NCI-H446 (cell line): ENCODE results near the gene ALS2CL.
A peak's percentile ranks its signal among the peaks of the same experiment; 100 is the strongest.

ENCODE experiments used
- DNase-seq, 2 experiments: peaks; one replicate each; lab custom pipeline; 2025; lab: John Stamatoyannopoulos, UW

ALS2CL gene

GRCh38 chr3:46632792-46633191 lies 60.7 kb downstream of the ALS2CL start:
- no peak for DNase-seq

GRCh38 chr3:46629551-46630517 lies 63.6 kb downstream of the ALS2CL start:
- peak in 1 of 2 experiments; percentile 13 for DNase-seq

- no peak for DNase-seq
Measured at GRCh38 chr3:46628901-46629369, 64.5 kb downstream of the ALS2CL start.

- DNase-seq: no peak
Measured at GRCh38 chr3:46627078-46627477, 66.4 kb downstream of the ALS2CL start.

- no peak for DNase-seq
Measured at GRCh38 chr3:46626039-46626438, 67.4 kb downstream of the ALS2CL start.

- DNase-seq: no peak
Measured at GRCh38 chr3:46624975-46625490, 68.4 kb downstream of the ALS2CL start.

GRCh38 chr3:46624533-46624932 lies 68.9 kb downstream of the ALS2CL start:
- no peak for DNase-seq

GRCh38 chr3:46619845-46620778 lies 73.4 kb downstream of the ALS2CL start:
- no peak for DNase-seq
